HG02588 (cell line): ENCODE results near the gene SFR1.

Experiments
- ATAC-seq: cut with Tn5 transposase; IDR thresholded peaks from one replicate; pipeline ENCODE4 v1.9.1; 2021; ENCODE audit warnings: mild to moderate bottlenecking, moderate library complexity; ENCODE audit not compliant: unreplicated experiment

Gene SFR1

DNA sequence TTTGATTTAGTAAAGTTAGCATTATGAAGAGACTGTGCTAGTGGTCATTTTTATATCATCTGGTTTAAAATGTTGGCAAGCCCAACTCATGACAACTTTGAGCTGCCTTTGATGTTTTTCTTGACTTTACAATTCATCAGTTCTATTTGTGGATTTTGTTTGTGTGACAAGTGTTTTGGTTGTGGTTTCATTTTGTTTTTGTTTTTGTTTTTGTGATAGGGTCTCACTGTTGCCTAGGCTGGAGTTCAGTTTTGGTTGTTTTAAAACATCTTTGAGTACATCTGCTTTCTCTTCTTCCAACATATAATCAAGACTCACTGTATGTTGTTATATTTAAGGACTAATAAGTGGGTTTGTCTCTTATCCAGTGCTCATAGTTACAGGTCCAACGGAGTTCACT is 17.6 kb upstream of the SFR1 start:
- ATAC-seq, result no peak

DNA sequence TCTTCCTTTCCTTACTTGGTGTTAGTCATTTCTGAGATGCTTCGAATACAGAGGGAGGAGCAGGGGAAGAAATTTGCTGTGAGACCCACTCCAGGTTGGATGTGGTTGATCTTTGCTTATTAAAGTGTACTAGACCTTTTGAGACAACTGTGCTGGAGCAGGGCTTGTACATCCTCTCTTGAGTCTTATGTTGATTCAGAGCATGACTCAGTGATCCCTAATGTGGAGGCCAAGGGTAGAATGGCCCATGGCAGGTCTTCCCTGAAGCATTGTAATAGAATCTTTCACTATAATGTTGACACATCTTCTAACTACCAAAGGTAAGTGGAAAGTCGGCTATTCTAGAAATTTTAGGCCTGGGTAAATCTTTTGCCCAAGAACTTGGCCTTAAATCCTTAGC is 17.0 kb upstream of the SFR1 start:
- ATAC-seq, result no peak

DNA sequence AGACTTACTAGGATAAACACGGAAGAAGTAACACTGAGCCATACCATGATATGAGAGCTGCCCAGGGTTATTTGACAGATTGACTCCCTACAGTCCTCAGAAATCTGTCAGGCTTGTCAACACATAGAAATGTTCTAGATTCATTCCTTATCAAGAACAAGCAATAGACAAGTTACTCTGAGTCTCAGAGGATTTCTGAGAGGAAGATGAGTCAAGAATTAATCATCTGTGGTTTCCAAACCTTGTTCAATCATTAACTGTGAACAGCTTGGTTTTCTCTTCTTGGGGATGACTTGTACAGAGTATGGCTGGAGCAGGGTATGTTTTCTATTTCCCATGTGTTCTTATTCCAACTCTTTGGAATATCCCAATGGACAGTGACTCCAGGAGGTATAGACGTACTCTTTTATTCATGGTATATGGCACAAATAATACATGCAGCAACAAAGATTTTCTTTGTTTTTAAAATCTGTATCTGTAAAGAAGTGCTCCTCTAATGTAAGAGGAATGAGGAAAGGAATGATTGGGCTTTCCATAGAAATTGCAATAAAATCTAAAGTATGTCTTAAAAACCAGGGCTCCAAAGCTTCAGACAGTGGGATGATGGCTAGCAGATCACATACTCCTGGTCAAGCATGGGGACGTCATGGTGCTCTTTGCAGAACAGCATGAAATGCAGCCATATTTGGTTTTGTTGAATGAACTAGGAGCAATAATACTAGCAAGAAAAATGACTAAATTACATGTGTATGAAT is 11.9 kb upstream of the SFR1 start:
- ATAC-seq, result peak; percentile 72

DNA sequence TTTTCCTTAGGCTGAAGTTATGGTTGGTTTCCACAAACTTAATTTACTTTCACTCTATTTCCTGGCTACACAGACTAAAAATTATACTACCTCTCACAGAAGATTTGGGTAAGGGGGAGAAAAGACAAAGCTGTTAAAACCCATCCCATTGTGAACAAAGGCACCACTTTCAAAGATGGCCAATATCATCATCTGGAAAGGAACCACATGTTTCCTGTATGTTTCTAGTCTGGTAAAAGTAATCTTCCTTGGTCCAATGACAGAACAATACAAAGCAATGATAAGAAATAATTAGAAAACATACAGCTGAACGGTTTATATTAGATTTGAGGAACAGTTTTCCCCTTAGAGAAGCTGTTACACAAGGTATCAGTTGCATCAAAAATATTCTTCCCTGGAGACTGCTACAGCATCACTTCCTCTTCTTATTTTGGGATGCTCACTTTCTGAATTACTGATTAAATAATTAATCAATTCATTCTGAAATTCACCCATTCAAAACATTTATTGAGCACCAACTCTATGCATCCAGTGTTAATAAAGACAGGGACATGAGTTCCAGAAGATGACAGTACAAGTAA is 8.5 kb upstream of the SFR1 start:
- no peak for ATAC-seq

DNA sequence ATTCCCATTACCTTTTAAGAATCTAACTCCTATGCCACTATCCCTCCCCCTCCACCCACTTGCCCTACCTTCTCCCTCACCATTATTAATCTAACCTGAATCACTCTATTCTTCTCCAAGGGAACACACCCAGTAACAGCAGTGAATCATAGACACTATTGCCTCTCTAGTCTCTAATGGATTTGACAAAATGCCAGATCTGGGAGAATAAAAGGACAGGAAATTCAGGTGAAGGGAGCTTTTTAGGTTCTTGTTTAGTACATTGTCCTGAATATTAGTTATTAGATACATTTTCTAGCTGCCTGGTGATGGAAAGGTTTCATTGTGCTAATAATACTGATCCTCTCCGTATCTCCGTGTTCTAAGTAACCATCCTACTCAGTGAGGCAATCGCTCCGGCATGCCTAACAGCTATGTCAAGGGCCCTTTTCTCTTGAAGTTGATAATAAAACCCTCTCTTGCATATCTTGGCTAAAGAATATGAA is 4.1 kb upstream of the SFR1 start:
- ATAC-seq, result no peak

DNA sequence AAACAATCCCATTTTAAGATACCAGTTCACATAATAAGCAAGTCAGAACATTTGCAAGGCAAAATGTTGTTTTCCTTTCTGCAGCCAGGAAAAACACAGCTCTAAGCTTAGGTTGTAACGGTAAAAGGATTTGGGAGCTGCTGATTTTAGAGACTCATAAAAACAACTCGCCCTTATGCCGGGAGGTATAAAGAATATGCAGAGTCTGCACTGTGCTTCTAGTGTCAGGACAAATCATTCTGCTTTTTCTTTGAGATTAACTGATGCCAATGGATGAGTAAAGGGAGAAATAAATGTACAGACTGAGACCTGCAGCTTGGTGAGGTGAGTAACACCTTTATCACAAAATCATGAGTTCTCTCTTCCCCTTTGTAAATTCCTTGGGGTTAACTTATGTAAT is 2.0 kb upstream of the SFR1 start:
- no peak for ATAC-seq

DNA sequence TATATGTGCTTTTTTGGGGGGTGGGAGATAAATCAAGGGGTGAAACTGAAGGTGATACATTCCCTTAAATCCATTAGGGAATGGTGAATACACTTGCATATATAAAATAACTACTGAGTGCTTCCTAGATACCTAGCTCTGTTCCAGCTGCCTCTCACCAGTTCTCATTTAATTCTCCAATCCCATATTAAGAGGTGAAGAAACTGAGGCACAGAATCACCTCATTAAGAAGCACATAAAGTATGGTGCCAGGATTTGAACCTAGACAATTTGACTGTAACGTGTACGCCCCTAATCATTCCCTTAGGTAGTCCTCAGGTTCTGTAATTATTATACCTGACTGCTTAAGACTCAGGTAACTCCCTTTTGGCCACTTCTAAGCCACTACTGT is 1.5 kb upstream of the SFR1 start:
- ATAC-seq, result no peak

DNA sequence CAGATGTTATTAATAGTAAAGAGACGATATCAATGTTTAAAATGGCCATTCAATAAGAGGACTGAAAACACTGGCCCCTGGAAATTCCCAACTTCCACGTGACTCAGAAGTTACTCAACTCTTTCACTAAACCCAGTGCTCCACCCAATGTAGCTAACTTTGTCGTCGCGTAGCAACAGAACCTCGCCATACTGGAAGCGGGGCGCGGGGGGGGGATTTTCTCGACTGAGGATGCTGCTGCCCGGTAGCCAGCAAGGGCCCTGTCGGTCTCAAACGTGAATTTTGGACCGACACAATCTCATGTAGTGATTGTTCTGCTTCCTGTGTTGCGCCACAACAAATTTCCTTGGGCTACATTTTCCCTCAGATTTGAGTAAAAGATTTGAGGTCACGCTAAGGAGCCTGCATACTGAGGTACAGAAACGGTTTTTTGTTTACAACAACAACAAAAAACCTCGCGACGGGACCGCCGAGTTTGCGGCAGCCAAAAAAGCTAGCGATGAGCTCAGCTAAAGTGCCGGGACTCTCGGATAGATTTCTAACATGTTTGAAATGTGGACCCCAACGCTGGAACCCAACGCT is 977 bp upstream of the SFR1 start:
- peak; percentile 41 for ATAC-seq

DNA sequence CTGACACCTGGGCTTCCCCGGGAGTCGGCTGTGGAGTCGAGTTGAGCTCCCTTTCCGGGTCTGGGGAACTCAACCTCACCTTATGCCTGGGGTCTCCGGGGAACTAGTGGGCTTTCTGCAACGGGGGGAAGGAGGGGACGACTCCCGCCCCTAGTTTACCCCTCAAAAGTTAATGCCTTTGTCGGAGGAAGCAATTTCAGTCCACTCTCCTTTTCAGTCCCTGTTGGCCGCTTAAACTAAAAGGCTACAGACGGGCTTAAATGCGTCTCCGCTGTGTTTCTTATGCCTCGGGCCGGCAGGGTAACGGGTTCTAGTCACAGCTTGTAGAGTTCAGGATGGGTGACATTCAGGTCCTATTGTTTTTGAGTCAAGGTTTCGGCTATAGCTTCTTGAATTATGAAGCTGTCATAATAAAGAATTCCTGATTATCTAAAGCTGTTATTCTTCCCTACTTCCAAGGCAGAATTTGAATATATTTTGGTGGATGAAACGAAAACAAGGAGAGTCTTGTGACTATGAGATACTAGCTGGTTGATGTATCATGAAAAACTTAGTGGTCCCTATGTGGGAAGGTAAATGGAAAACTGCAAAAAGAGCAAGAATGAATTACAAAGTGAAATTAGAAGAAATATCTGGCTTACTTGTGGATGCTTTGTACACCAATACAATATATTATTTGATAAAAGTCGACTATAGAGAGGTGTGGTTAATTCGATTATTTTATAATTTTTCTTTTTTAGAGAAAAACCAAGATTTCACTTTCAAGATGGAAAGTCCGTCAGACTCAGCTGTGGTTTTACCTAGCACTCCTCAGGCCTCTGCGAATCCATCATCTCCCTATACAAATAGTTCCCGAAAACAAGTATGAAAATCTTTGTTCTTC is 495 bp downstream of the SFR1 start:
- no peak for ATAC-seq

DNA sequence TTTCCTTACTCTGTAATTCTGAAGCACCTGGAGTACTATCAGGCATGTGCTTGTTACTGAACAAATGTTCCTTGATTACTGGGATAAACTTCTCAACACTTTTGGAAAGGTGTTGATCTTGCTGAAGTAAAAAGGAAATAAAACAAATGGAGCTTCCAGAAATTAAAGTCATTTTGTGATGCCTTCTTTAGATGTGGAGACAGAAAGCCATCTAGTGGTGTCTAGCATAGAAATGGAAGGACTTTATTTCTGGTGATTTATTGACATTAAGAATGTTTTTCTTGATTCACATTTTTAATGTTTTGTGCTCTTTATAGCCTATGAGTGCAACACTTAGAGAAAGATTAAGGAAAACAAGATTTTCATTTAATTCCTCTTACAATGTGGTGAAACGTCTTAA is 1.4 kb downstream of the SFR1 start:
- no peak for ATAC-seq

DNA sequence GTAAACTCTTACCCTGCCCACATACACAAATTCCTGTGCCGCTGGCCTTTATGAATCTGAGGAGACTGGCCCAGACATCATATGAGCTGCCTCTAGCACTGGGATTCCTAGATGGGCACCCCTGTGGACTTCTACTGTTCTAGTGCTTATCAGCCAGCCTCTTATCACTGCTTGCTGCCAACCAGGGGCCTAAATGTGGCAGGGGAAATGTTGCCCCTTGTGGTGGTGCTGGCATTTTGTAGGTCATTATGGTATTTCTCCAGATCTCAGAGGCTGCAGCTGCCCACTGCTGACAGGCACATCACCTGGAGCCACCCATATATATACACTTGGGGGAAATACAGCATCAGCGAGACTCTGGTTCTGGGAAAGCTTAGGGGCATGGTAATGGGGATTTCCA is 5.4 kb downstream of the SFR1 start:
- no peak for ATAC-seq

DNA sequence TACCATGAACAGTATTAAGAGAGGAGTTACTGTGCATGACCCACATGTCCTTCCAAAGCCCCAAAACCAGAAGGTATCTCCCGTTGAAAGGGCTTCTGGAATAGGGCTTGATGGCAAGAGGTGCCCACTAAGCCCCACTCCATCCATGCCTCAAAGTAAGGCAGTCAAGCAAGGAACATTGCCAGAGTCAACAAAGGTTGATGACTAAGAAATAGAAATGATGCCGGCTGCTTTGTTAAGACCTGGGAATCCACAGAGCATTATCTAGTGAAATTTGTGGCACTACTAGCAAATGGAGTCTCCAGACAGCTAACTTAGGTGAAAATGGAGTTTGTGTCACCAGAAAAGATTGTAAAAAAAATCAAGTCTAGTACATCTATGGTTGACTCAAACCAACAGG is 6.2 kb downstream of the SFR1 start:
- ATAC-seq, result no peak

DNA sequence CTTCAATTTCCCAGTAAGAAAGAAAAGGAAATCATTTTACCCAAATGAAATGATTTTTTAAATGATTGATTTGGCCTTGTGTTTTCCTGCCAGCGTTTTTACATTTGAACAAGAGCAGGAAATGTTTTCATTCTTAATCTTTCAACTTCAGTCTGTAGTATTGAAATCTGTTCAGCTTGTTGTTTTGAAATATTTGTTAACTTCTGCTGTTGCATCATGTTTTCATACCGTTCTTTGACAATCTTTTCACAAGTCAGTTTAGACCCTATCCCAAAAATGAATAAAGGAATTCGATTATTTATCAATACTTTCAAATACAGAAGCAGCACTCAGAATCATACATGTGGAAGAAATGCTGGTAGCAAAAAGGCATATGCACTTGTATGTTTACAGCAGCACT is 8.1 kb downstream of the SFR1 start:
- ATAC-seq, result no peak

DNA sequence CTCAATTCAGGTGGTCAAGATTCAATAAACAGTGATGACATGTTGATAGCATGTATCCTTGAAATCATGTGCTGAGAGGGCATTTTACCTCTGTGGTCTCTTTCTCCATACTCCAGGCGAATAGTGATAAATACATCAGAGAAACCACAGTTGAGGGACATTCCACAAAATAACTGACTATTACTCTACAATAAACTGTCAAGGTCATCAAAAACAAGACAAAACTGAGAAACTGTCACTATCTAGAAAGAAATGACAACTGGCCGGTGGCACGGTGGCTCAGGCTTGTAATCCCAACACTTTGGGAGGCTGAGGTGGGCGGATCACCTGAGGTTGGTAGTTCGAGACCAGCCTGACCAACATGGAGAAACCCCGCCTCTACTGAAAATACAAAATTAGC is 16.2 kb downstream of the SFR1 start:
- ATAC-seq, result no peak

DNA sequence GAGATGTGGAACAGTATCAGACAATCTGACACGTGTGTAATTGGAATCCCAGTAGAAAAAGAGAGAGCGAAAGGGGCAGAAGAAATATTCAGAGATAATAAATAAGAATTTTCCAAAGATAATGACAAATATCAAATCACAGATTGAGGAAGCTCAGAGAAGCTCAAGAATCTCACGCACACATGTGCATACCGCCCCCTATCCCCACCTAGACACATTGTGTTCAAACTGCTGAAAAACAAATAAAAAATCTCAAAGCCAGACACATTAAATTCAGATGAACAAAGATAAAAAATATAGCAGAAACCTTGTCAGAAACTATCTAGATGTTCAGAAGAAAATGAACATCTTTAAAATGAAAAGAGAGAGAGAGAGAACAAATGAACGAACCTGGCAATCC is 17.2 kb downstream of the SFR1 start:
- no peak for ATAC-seq

DNA sequence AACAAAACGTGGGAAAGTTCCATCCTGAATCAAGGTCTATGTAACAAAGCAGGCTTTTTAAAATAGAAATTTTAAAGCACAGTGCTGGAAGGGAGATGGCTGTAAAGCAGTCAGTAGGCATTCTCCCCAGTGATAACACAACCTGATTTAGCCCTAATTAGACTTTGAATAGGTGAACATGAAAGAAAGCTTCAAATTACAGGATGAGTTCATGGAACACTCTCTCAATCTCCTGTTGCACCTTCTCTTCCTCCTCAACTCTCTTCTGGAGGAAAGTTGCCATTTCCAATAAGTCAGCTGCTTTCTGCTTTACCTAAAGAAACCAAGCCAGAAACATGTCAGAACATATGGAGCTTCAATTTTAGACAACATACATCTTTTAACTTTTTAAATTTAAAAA is 20.1 kb downstream of the SFR1 start:
- no peak for ATAC-seq

DNA sequence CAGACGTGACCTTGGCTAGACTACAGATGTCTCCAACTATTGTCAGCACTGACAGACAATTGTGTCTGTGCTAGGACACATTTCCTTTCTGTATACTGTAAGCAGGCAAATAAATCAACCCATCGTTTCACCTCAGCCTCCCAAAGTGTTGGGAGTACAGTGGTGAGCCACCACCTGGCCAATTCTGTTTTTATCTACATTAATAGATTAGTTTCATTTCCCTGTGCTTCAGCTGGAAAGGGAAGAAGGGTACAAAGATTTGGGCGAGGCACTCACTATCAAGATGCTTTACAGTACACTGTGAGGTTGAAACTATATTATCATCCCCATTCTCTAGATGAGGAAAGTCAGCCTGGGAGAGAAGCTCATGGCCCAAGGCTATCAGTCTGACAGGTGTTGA is 21.9 kb downstream of the SFR1 start:
- no peak for ATAC-seq

DNA sequence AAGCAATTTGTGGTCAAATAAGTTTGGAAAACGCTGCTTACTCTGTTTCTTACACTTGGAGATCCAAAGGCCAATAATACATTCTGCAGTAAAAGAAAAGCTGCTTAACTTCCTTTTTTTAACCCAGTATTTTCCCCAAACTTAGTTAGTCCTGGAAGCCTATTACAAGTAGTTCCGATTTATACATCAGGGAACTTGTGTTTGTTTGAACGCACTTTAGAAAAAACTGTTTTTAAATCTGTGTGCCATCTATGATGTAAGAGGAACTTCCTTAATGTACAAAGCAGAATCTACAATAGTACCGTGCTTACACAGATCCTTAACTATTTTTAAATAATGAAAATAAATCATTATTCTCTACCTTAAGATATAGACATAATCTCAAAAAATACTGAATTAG is 23.0 kb downstream of the SFR1 start:
- no peak for ATAC-seq

DNA sequence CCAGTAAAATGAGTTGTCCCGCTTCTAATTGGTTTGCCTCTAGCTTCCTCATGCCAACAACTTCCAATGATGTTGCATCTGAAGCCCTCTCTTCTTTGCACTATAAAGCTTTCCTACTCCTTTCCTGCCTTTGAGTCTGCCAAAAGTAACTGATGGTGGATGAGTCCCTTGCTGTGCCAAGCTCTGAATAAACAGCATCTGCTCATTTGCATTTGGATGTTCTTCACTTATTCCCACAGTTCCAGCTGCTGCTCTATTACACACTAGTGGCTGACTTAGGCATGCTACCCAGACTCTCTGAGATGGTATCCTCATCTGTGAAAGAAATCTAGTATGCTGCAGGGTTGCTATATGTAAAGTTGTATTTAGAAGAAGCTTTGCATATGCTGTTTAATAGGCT is 24.9 kb downstream of the SFR1 start:
- no peak for ATAC-seq

DNA sequence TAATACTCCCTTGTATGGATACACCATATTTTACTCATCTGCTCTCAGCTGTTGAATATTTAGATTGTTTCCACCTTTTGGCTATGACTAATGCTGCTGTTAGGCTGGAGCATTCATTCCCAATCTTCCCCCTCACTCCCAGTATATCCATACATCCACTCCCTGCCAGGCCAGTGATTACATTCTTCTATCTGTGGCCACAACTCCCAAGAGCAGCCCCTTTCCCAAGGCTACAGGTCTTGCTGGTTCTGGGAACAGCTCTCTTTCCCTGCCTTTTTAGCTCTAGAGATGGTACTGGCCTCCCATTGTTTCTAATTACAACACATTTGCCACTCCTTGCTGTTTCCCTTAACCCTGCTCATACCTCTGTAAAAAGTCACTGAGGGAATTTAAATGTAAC is 28.2 kb downstream of the SFR1 start:
- ATAC-seq, result no peak

DNA sequence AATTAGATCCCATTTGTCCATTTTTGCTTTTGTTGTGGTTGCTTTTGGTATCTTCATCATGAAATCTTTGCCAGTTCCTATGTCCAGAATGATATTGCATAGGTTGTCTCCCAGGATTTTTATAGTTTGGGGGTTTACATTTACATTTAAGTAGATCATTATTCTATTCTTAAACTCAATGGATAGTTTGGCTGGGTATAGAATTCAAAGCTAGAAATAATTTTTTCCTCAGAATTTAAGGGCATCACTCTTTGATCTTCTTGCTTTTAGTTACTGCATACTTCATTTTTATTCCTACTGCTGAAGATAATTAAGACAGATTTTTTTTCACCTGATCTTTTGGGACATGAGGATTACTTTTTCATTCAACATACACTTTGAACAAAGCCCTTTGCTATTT is 29.8 kb downstream of the SFR1 start:
- no peak for ATAC-seq

DNA sequence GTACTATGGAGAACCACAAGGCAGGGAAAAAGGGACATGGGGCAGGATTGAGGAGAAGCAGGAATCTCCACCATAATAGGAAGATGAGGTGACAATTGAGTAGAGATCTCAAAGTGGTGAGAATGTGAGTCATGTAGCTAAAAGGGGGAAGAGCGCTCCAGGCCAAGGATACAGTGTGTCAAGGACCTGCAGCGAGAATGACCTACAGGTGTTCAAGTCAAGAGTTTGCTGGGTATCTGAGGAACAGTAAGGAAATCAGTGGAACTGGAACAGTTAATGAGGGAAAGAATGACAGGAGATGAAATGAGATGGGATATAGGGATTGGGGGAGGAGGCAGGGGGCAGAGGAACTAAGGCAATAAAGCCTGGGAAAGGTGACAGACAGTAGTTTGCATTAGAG is 33.6 kb downstream of the SFR1 start:
- ATAC-seq, result no peak
